ENCODE measurements around the gene EHD4. TPM values are rescaled to one million over a fixed set of nuclear protein-coding genes. Genes with fewer than 3 reads are reported as not detected.
A peak's percentile ranks its signal among the peaks of the same experiment; 100 is the strongest.

EHD4 gene
- total RNA-seq, 3 donors from 2014 or later, result 26.4 to 39.0 (median 35.0) TPM

DNA sequence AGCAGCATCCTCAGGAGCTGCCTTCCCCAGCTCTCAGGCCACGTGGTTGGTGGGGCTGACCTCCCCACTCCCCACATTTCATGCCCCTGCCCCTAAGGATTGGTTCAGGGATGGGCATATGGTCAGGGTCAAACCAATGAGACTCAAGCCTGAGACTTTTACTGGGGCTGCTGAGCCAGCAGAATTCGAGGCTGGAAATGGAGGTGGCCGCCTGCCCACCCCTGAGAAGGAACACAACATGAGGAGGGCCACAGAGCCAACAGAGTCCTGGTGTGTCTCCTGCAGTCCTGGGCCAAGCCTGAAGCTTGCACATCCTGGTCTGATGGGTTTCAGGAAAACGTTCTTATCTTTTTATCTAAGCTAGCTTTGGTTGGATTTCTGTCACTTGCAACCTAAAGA, 5.9 kb downstream of the EHD4 start:
- Histone ChIP-seq H3K4me3 (no peak overlapping the region), H3K9me3 (no peaks in the 10 kb centered on the region), H3K36me3 (ENCODE audit: low read depth) (no peaks in the 10 kb centered on the region), H3K4me1 (ENCODE audit: low read depth) (peaks cover 28% of the 10 kb centered on the region)
- DNase-seq, result peak in 1 of 3 donors; percentile 30
- intact Hi-C loops (cut with DNase I, micrococcal nuclease), result no loop called here
- no peak for ATAC-seq
- TF ChIP-seq, protein P1, sequence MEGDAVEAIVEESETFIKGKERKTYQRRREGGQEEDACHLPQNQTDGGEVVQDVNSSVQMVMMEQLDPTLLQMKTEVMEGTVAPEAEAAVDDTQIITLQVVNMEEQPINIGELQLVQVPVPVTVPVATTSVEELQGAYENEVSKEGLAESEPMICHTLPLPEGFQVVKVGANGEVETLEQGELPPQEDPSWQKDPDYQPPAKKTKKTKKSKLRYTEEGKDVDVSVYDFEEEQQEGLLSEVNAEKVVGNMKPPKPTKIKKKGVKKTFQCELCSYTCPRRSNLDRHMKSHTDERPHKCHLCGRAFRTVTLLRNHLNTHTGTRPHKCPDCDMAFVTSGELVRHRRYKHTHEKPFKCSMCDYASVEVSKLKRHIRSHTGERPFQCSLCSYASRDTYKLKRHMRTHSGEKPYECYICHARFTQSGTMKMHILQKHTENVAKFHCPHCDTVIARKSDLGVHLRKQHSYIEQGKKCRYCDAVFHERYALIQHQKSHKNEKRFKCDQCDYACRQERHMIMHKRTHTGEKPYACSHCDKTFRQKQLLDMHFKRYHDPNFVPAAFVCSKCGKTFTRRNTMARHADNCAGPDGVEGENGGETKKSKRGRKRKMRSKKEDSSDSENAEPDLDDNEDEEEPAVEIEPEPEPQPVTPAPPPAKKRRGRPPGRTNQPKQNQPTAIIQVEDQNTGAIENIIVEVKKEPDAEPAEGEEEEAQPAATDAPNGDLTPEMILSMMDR (IDR thresholded peaks at IDR 0.05), result no peak

DNA sequence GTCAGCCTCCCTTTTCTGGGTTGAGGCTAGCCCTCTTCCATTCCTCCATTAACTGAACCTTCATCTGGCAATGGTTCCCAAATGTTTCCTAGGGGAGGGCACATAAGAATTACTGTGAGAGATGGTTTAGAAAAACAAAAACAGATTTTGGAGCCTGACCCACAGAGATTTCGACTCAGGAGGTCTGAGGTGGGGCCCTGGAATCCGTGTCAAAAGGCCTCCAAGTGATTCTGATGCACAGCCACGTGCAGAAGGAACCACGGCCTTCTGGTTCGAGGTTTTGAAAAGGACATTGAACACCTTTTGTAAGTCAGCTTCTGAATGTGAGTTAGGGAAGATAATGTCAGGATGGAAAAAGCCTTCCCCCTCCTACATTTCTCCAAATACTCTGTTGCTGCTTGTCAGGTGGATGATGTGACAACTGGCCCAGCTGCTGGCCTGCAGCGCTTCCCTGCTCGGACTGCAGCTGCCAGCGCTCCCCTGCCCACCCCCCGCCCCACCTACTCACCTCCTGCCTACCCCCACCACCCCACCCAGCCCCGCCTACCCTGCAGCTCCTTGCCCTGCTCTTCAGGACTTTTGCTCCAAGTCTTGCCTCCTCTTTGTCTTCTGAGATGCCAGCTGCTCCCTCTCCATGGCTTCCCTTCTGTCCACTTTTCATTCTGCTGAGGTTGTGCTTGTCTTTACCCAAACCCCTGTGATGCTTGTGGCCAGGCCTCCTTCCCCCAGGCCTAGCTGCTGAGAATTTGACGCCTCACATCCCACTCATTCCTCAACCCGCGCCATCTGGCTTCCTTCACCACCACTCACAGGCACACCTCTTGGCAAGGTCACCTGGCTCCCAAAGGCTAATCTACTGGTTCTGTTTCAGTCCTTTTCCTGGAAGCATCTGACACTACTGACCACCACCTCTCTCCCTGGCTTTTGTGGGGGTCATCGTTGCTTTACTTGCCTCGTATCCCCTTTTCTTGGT, 6.6 kb downstream of the EHD4 start:
- Histone ChIP-seq H3K36me3 (ENCODE audit: low read depth) (no peaks in the 10 kb centered on the region), H3K4me1 (ENCODE audit: low read depth) (peaks cover 32% of the 10 kb centered on the region), H3K4me3 (no peak overlapping the region), H3K9me3 (no peaks in the 10 kb centered on the region)
- DNase-seq (peak in 1 of 3 donors; percentile 36), ATAC-seq (no peak)
- intact Hi-C loops (cut with DNase I, micrococcal nuclease), result no loop called here
- TF ChIP-seq, protein P1 (IDR thresholded peaks at IDR 0.05), result no peak

DNA sequence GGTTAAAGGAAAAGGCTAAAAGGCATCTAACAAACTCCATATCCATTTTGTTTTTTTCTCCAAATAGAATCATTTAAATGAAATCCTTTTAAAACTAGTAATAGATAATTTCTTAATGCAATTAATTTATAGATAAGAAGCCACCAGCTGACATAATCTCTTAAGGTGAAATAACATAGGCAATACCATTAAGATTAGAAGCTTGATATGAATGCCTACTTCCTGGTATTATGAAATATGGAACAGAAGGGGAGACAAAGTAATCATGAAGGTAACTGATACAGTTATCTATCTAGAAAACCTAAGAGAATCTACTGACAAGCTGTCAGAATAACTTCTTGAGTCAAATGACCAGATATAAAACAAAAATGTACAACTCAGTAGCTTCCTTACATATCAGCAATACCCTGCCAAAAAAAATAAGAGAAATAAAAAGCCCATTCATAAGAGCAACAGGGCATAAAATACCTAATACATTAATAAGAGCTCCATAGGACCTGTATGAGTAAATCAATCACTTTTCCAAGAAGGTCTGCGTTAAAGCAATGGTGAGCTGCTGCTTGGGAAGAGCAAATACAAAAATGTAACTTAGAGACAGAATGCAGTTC, 10.7 kb downstream of the EHD4 start:
- intact Hi-C loops (cut with DNase I, micrococcal nuclease), result no loop called here
- ATAC-seq (no peak), DNase-seq (no peak)
- Histone ChIP-seq H3K4me3 (no peak overlapping the region), H3K4me1 (ENCODE audit: low read depth) (peaks cover 24% of the 10 kb centered on the region), H3K9me3 (no peaks in the 10 kb centered on the region), H3K36me3 (ENCODE audit: low read depth) (no peaks in the 10 kb centered on the region)
- TF ChIP-seq, protein P1 (IDR thresholded peaks at IDR 0.05), result no peak

DNA sequence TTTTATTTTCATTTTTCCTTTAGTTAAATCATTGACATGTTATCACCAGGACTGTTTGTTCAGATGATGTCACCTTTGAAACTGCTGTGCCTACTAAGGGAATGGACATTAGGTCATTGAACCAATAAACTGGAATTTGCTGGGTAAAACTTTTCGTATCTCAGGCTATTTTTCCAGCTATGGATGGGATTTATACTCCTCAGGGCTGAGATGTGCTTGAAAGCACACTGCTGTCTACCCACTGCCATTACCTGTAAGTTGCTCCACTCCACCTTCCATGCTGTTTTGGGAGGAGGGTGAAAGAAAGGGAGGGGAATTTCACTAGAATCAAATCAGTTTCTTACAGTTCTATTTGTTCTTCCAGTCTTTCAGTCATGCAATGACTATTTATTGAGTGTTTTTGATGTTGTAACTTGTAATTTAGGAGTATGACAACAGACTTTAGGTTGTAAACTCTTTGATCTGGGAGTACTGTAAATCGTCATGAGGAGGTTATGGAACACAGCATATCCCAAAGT, 11.3 kb downstream of the EHD4 start:
- ATAC-seq (peak; percentile 72), DNase-seq (no peak)
- H3K9me3 ChIP-seq, result no peaks in the 10 kb centered on the region
- peaks cover 23% of the 10 kb centered on the region for H3K4me1 ChIP-seq (ENCODE audit: low read depth)
- TF ChIP-seq, protein P1 (IDR thresholded peaks at IDR 0.05), result no peak
- no peaks in the 10 kb centered on the region for H3K36me3 ChIP-seq (ENCODE audit: low read depth)
- no peak overlapping the region for H3K4me3 ChIP-seq
- intact Hi-C loops (cut with DNase I, micrococcal nuclease), result no loop called here

DNA sequence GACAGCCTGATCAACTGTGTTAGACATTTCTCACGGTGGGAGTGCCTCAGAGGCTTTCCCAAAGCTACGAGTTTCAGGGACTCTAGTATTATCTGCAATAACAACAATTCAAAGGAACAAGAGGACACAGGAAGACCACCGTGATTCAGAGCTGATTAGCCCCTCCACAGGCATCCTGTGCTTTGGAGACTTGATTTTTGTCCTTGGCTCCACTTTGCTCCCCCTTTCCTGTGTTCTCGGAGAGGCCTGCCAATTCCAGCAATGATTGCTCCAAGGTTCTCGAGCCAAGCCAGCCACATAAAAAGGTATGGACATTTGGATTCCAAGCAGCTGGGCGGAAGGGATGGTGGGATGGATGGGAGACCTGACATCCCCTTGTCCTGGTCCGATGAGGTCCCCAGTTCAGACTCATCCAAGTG, 14.3 kb downstream of the EHD4 start:
- TF ChIP-seq, protein P1 (IDR thresholded peaks at IDR 0.05), result no peak
- H3K36me3 ChIP-seq (ENCODE audit: low read depth), result no peaks in the 10 kb centered on the region
- H3K4me1 ChIP-seq (ENCODE audit: low read depth), result peaks cover 17% of the 10 kb centered on the region
- no peak for ATAC-seq
- no peaks in the 10 kb centered on the region for H3K9me3 ChIP-seq
- intact Hi-C loops (cut with DNase I, micrococcal nuclease), result no loop called here
- DNase-seq, result no peak
- no peak overlapping the region for H3K4me3 ChIP-seq
